ENCODE measurements around the gene GPBP1L1. TPM values are rescaled to one million over a fixed set of nuclear protein-coding genes. Genes with fewer than 3 reads are reported as not detected.

GPBP1L1 gene
- total and polyA plus RNA-seq, 9 of the 15 experiments (the other 6 are each of a cell fraction or from before 2014, with no cell fraction given): 86.0 to 216 (median 138) TPM

GRCh38 chr1:45686015-45686287 is 382 bp downstream of the GPBP1L1 start (continued):
- no peak for TF ChIP-seq NELFE (IDR thresholded peaks at IDR 0.05; ENCODE audit: insufficient read depth, insufficient read length)
- no peak for TF ChIP-seq RB1 (IDR thresholded peaks at IDR 0.05; ENCODE audit: low read depth)
- TF ChIP-seq CTCFL (IDR thresholded peaks at IDR 0.05; ENCODE audit: borderline replicate concordance, insufficient read depth, low read depth, low read length, poor library complexity, severe bottlenecking): no peak
- no peak for TF ChIP-seq U2AF1 (optimal IDR thresholded peaks at IDR 0.05; ENCODE audit: low read depth, low read length)
- TF ChIP-seq HOXB6 (CRISPR knock-in tag; IDR thresholded peaks at IDR 0.05; ENCODE audit: borderline replicate concordance): no peak
- no peak for TF ChIP-seq ZNF398 (CRISPR knock-in tag; IDR thresholded peaks at IDR 0.05)
- TF ChIP-seq NFXL1 (CRISPR knock-in tag; IDR thresholded peaks at IDR 0.05): no peak
- TF ChIP-seq GABPA (tag; conservative IDR thresholded peaks at IDR 0.05; ENCODE audit: low read depth): no peak
- TF ChIP-seq MYC (IDR thresholded peaks at IDR 0.05; ENCODE audit: low read depth, low read length): no peak
- no peak; the same call in 1 of the 2 replicates for TF ChIP-seq MYC (CRISPR knock-in tag; IDR thresholded peaks at IDR 0.05; ENCODE audit: borderline replicate concordance, low read depth)
- no peak for TF ChIP-seq MAFF (IDR thresholded peaks at IDR 0.05; ENCODE audit: low read length)
- no peak for TF ChIP-seq NR2F6 (CRISPR knock-in tag; IDR thresholded peaks at IDR 0.05)
- TF ChIP-seq NR1H2 (CRISPR knock-in tag; IDR thresholded peaks at IDR 0.05): 0 out of 2 replicates have a peak, but pooled peaks have one; percentile 86
- TF ChIP-seq TOE1 (IDR thresholded peaks at IDR 0.05; ENCODE audit: borderline replicate concordance): no peak; the same call in 1 of the 2 replicates
- TF ChIP-seq TOE1 (CRISPR knock-in tag; IDR thresholded peaks at IDR 0.05; ENCODE audit: borderline replicate concordance, low read depth): no peak
- no peak for TF ChIP-seq ZBTB12 (CRISPR knock-in tag; IDR thresholded peaks at IDR 0.05)
- TF ChIP-seq ZNF740 (CRISPR knock-in tag; IDR thresholded peaks at IDR 0.05): no peak
- TF ChIP-seq ZNF740 (tag; IDR thresholded peaks at IDR 0.05): no peak
- TF ChIP-seq RHOXF2B (CRISPR knock-in tag; conservative IDR thresholded peaks at IDR 0.05): no peak
- no peak for TF ChIP-seq ZBTB17 (CRISPR knock-in tag; IDR thresholded peaks at IDR 0.05)
- TF ChIP-seq ZFP36 (IDR thresholded peaks at IDR 0.05; ENCODE audit: low read depth, low read length, partially characterized antibody): no peak
- TF ChIP-seq CHAMP1 (IDR thresholded peaks at IDR 0.05): no peak

Measured in K562 (cell line).